ENCODE results near the gene SDF4.

The SDF4 gene

GRCh38 chr1:1185101-1185765, 46.6 kb downstream of the SDF4 start:
- Histone ChIP-seq H3K79me2 (ENCODE audit: insufficient read depth, low read length) (no peaks in the 10 kb centered on the region), H3K9me2 (replicated peaks; ENCODE audit: insufficient read depth, low read length) (no peaks in the 10 kb centered on the region), H3K36me3 (ENCODE audit: low read length) (no peaks in the 10 kb centered on the region), H3K4me2 (ENCODE audit: low read depth, low read length, poor library complexity, severe bottlenecking) (no peak overlapping the region), H3K9me3 (ENCODE audit: insufficient read depth, low read length) (no peaks in the 10 kb centered on the region), H3K4me3 (ENCODE audit: insufficient read depth, low read length, poor library complexity, severe bottlenecking) (no peak overlapping the region), H3F3A (ENCODE audit: insufficient read depth) (no peaks in the 10 kb centered on the region), H3K27me3 (ENCODE audit: low read length) (no peaks in the 10 kb centered on the region), H4K20me1 (ENCODE audit: low read depth, low read length) (no peaks in the 10 kb centered on the region), H3K9ac (ENCODE audit: low read length) (no peak overlapping the region), H2AFZ (ENCODE audit: low read depth, low read length, severe bottlenecking) (no peak overlapping the region), H3K27ac (ENCODE audit: low read depth, low read length) (no peak overlapping the region)
- TF ChIP-seq CTCF (IDR thresholded peaks at IDR 0.05; ENCODE audit: insufficient read depth, low read length, poor library complexity, severe bottlenecking) (no peak), EZH2phosphoT487 (conservative IDR thresholded peaks at IDR 0.05; ENCODE audit: low read length) (no peak)

GRCh38 chr1:1183833-1184775, 47.7 kb downstream of the SDF4 start:
- H4K20me1 ChIP-seq (ENCODE audit: low read depth, low read length) = no peaks in the 10 kb centered on the region
- no peaks in the 10 kb centered on the region for H3K9me2 ChIP-seq (replicated peaks; ENCODE audit: insufficient read depth, low read length)
- no peaks in the 10 kb centered on the region for H3K79me2 ChIP-seq (ENCODE audit: insufficient read depth, low read length)
- no peak overlapping the region for H3K9ac ChIP-seq (ENCODE audit: low read length)
- no peak for TF ChIP-seq EZH2phosphoT487 (conservative IDR thresholded peaks at IDR 0.05; ENCODE audit: low read length)
- no peak for TF ChIP-seq CTCF (IDR thresholded peaks at IDR 0.05; ENCODE audit: insufficient read depth, low read length, poor library complexity, severe bottlenecking)
- no peaks in the 10 kb centered on the region for H3F3A ChIP-seq (ENCODE audit: insufficient read depth)
- H3K4me2 ChIP-seq (ENCODE audit: low read depth, low read length, poor library complexity, severe bottlenecking) = no peak overlapping the region
- H3K4me3 ChIP-seq (ENCODE audit: insufficient read depth, low read length, poor library complexity, severe bottlenecking) = no peak overlapping the region
- no peaks in the 10 kb centered on the region for H3K36me3 ChIP-seq (ENCODE audit: low read length)
- H3K9me3 ChIP-seq (ENCODE audit: insufficient read depth, low read length) = no peaks in the 10 kb centered on the region
- H3K27ac ChIP-seq (ENCODE audit: low read depth, low read length) = no peak overlapping the region
- no peaks in the 10 kb centered on the region for H3K27me3 ChIP-seq (ENCODE audit: low read length)
- no peak overlapping the region for H2AFZ ChIP-seq (ENCODE audit: low read depth, low read length, severe bottlenecking)

GRCh38 chr1:1183221-1183747, 48.5 kb downstream of the SDF4 start:
- no peak for TF ChIP-seq CTCF (IDR thresholded peaks at IDR 0.05; ENCODE audit: insufficient read depth, low read length, poor library complexity, severe bottlenecking)
- no peaks in the 10 kb centered on the region for H3F3A ChIP-seq (ENCODE audit: insufficient read depth)
- no peaks in the 10 kb centered on the region for H3K36me3 ChIP-seq (ENCODE audit: low read length)
- no peak overlapping the region for H3K27ac ChIP-seq (ENCODE audit: low read depth, low read length)
- H4K20me1 ChIP-seq (ENCODE audit: low read depth, low read length) = no peaks in the 10 kb centered on the region
- no peak overlapping the region for H3K4me3 ChIP-seq (ENCODE audit: insufficient read depth, low read length, poor library complexity, severe bottlenecking)
- no peaks in the 10 kb centered on the region for H3K9me2 ChIP-seq (replicated peaks; ENCODE audit: insufficient read depth, low read length)
- no peak overlapping the region for H3K9ac ChIP-seq (ENCODE audit: low read length)
- no peaks in the 10 kb centered on the region for H3K79me2 ChIP-seq (ENCODE audit: insufficient read depth, low read length)
- no peak overlapping the region for H2AFZ ChIP-seq (ENCODE audit: low read depth, low read length, severe bottlenecking)
- H3K4me2 ChIP-seq (ENCODE audit: low read depth, low read length, poor library complexity, severe bottlenecking) = no peak overlapping the region
- no peaks in the 10 kb centered on the region for H3K9me3 ChIP-seq (ENCODE audit: insufficient read depth, low read length)
- H3K27me3 ChIP-seq (ENCODE audit: low read length) = no peaks in the 10 kb centered on the region

All from SU-DHL-6 (cell line).